Measurements from ENCODE around the gene DUSP3. TPM values are rescaled to one million over a fixed set of nuclear protein-coding genes. Genes with fewer than 3 reads are reported as not detected.

DUSP3 gene
- total RNA-seq, 1 donor from 2014 or later: 60.2 TPM

DNA sequence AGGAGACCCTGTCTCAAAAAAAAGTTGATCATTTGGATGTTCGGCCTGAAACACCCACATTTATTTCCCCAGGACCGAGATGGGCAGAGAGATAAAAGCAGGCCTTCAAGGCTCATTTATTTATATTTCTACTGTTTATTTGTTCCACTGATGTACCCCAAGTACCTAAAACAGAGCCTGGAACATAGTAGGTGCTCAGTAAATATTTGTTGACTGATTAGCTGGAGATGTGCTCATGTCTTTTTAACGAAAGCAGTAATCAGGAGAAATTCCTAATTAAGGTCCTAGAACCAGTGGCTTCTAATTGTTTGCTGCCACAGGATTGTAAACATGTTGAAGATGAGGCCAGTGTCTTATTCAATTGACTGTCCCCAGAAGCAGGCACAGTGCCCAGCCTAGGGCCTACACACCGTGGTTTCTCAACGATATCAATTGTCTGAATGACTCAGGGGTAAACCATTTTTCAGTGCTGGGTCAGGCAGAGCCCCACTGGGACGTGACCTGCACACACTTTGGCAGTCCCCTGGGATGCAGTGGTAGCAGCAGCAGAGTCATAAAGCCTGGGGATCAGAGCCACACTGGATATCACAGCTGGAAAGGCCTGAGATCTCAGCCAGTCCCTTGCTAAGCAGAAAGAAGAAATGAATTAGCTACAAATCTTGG is 54.9 kb downstream of the DUSP3 start:
- Mint-ChIP-seq H3K4me1 (ENCODE audit: low read depth) (peaks cover 22% of the 10 kb centered on the region), H3K36me3 (ENCODE audit: low read depth) (no peaks in the 10 kb centered on the region), H3K27ac (ENCODE audit: unreplicated experiment) (no peak overlapping the region), H3K27me3 (ENCODE audit: low read depth) (no peaks in the 10 kb centered on the region), H3K4me3 (ENCODE audit: unreplicated experiment) (no peak overlapping the region), H3K9me3 (ENCODE audit: low read depth) (no peaks in the 10 kb centered on the region)
- DNase-seq (ENCODE audit: low spot score): no peak
- TF ChIP-seq CTCF (IDR thresholded peaks at IDR 0.05): no peak

DNA sequence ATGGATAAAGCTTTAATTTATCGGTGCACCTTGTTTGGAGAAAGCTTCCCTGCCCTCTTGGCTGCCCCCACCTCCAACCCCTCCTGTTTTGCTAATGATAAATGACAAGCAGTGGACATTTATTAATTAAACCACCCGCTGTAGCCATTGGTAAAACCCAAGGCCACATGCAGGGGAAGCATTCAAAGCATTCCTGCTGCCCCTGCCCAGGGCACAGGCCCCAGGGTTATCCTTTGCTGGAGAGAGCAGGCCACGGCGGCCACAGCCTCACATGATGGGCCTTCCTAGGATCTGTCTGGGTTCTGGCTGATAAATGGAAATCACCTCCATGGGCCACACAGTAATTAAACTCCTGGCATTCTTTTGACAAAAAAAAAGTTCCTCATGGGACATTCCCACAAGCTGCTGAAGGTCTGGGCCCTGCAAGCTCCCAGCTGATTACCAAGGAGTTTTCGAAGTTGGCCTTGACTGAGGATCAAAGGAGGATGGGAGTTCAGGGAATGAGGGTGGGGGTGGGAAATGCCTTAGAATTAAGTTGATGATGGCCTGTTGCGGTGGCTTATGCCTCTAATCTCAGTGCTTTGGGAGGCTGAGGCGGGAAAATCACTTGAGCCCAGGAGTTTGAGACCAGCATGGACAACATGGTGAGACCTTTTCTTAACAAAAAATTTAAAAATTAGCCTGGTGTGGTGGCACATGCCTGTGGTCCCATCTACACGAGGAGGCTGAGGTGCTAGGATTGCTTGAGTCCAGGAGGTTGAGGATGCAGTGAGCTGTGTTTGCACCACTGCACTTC is 55.7 kb downstream of the DUSP3 start:
- H3K36me3 Mint-ChIP-seq (ENCODE audit: low read depth): no peaks in the 10 kb centered on the region
- no peak overlapping the region for H3K27ac Mint-ChIP-seq (ENCODE audit: unreplicated experiment)
- TF ChIP-seq CTCF (IDR thresholded peaks at IDR 0.05): no peak
- no peak overlapping the region for H3K4me3 Mint-ChIP-seq (ENCODE audit: unreplicated experiment)
- no peaks in the 10 kb centered on the region for H3K9me3 Mint-ChIP-seq (ENCODE audit: low read depth)
- H3K27me3 Mint-ChIP-seq (ENCODE audit: low read depth): no peaks in the 10 kb centered on the region
- H3K4me1 Mint-ChIP-seq (ENCODE audit: low read depth): peaks cover 27% of the 10 kb centered on the region
- no peak for DNase-seq (ENCODE audit: low spot score)

GRCh38 chr17:43722269-43722619 is 56.5 kb downstream of the DUSP3 start:
- no peaks in the 10 kb centered on the region for H3K36me3 Mint-ChIP-seq (ENCODE audit: low read depth)
- H3K27ac Mint-ChIP-seq (ENCODE audit: unreplicated experiment): no peak overlapping the region
- no peak overlapping the region for H3K4me3 Mint-ChIP-seq (ENCODE audit: unreplicated experiment)
- TF ChIP-seq CTCF (IDR thresholded peaks at IDR 0.05): no peak
- peaks cover 27% of the 10 kb centered on the region for H3K4me1 Mint-ChIP-seq (ENCODE audit: low read depth)
- no peaks in the 10 kb centered on the region for H3K9me3 Mint-ChIP-seq (ENCODE audit: low read depth)
- no peaks in the 10 kb centered on the region for H3K27me3 Mint-ChIP-seq (ENCODE audit: low read depth)
- DNase-seq (ENCODE audit: low spot score): no peak

DNA sequence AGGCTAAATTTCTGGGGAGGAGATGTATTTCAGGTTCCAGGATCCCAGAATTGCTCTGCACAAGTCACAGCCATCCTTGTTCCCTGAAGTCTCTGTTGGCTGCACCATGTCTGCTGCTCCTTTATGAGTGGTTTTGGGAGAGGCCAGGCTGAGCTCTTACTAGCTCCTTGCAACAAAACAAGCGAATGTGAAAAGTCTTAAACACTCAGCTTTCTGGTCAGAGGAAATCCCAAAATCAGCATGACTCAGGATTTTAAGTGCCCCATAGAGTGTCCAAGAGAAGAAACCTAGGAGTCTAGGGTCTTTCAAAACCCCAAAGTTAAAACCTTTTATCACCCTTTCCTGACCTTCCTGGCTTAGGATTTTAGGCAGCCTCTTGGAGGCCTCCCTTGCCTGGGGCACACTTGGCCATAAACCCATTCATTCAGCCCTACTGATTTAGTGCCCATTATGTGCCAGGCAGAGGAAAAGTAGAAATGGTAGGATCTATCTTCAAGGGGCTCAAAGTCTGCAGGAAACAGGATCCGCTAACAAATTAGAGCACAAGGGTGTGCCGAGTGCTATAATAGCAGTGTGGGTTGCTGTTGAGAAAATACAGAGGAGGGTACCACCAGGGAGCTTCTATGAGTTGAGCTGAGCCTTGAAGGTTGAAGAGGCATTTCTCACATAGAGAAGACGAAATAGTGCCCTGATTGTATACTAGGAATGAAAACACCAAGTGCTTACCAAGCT is 57.1 kb downstream of the DUSP3 start:
- H3K4me3 Mint-ChIP-seq (ENCODE audit: unreplicated experiment): peak overlapping the region; percentile 72
- H3K9me3 Mint-ChIP-seq (ENCODE audit: low read depth): no peaks in the 10 kb centered on the region
- peaks cover 27% of the 10 kb centered on the region for H3K4me1 Mint-ChIP-seq (ENCODE audit: low read depth)
- no peaks in the 10 kb centered on the region for H3K36me3 Mint-ChIP-seq (ENCODE audit: low read depth)
- no peak for TF ChIP-seq CTCF (IDR thresholded peaks at IDR 0.05)
- no peaks in the 10 kb centered on the region for H3K27me3 Mint-ChIP-seq (ENCODE audit: low read depth)
- peak overlapping the region; percentile 12 for H3K27ac Mint-ChIP-seq (ENCODE audit: unreplicated experiment)
- no peak for DNase-seq (ENCODE audit: low spot score)

DNA sequence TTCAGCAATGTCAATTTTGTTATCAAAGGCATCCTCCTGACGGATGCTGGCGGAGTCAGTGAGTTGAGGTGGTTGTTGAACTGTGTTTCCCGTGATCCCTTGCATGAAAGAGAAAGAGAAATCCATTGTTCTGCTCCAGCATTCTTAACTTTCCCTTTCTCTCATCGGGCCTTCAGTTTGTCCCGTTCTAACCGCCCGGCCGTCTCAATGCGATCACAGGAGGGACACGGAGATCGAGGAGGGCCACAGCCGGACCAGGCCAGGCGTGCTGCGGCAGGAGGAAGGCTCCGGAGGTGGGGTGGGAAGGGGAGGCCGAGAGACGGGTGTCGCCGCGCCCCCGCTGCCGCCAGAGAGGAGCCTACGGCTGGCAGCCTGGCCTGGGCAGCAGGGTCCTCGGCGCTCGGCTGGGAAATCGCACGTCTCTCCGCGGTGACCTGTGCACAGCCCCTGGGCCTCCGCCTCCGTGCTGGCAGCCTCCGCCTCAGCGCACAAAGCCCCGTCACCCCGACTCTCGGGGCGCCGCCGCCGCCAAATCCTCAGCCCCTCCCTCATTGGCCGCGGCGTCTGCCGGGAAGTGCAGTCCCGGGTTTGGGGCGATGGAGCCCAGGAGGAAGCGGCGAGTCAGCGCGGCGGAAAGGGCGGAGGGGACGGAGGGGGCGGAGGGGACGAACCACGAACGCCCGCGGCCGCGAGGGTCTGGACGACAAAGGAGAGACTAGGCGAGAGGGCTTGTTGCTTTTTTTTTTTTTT is 58.3 kb downstream of the DUSP3 start:
- Mint-ChIP-seq H3K36me3 (ENCODE audit: low read depth) (no peaks in the 10 kb centered on the region), H3K9me3 (ENCODE audit: low read depth) (no peaks in the 10 kb centered on the region), H3K27ac (ENCODE audit: unreplicated experiment) (peak overlapping the region; percentile 89), H3K4me1 (ENCODE audit: low read depth) (peaks cover 27% of the 10 kb centered on the region), H3K4me3 (ENCODE audit: unreplicated experiment) (peak overlapping the region; percentile 72), H3K27me3 (ENCODE audit: low read depth) (no peaks in the 10 kb centered on the region)
- no peak for TF ChIP-seq CTCF (IDR thresholded peaks at IDR 0.05)
- no peak for DNase-seq (ENCODE audit: low spot score)
